Liver (tissue), 9 donors: ENCODE data around the gene SECTM1. TPM values are rescaled to one million over a fixed set of nuclear protein-coding genes. Genes with fewer than 3 reads are reported as not detected.

ENCODE experiments used
- DNase-seq: peaks from one replicate; pipeline ENCODE4 v3.0.0-alpha.2; 2017; ENCODE audit warnings: low spot score
- H3K27ac ChIP-seq, 2 donors: one replicate each; pipeline ENCODE4 v1.7.0; 2013; ENCODE audit warnings: inconsistent platforms in 2 of 2, low read length in 2 of 2, control low read depth in 1 of 2, low read depth in 1 of 2, mild to moderate bottlenecking in 1 of 2
- H3K27me3 ChIP-seq, 4 donors: one replicate each; pipeline versions ENCODE4 v1.6.1 to v1.7.0; 2013; ENCODE audit warnings: low read length in 3 of 4, inconsistent platforms in 1 of 4, mild to moderate bottlenecking in 1 of 4, moderate library complexity in 1 of 4; ENCODE audit not compliant: control insufficient read depth in 4 of 4, insufficient read depth in 4 of 4
- H3K36me3 ChIP-seq, 4 donors: one replicate each; pipeline versions ENCODE4 v1.6.1 to v1.7.0; 2013; ENCODE audit warnings: low read length in 3 of 4, mild to moderate bottlenecking in 3 of 4, low read depth in 1 of 4, moderate library complexity in 1 of 4; ENCODE audit not compliant: control insufficient read depth in 4 of 4, insufficient read depth in 3 of 4
- H3K4me1 ChIP-seq, 4 donors: one replicate each; pipeline versions ENCODE4 v1.6.1 to v1.7.0; 2013; ENCODE audit warnings: low read length in 3 of 4, mild to moderate bottlenecking in 3 of 4, moderate library complexity in 1 of 4; ENCODE audit not compliant: control insufficient read depth in 4 of 4, insufficient read depth in 4 of 4
- H3K4me3 ChIP-seq, 3 donors: one replicate each; pipeline versions ENCODE4 v1.6.1 to v1.7.0; 2013; ENCODE audit warnings: low read length in 3 of 3, control low read depth in 1 of 3, low read depth in 1 of 3, mild to moderate bottlenecking in 1 of 3
- H3K9ac ChIP-seq, 2 donors: one replicate each; pipeline ENCODE4 v1.7.0; 2013; ENCODE audit warnings: low read length in 2 of 2, mild to moderate bottlenecking in 2 of 2, moderate library complexity in 2 of 2, control low read depth in 1 of 2, low read depth in 1 of 2
- H3K9me3 ChIP-seq, 4 donors: one replicate each; pipeline versions ENCODE4 v1.6.1 to v1.7.0; 2013; ENCODE audit warnings: low read length in 3 of 4; ENCODE audit not compliant: control insufficient read depth in 4 of 4
- EGR1 ChIP-seq, 2 donors: IDR thresholded peaks; 2 replicates each; pipeline ENCODE4 v1.6.1; 2016 to 2018; ENCODE audit warnings: antibody characterized with exemption in 2 of 2, low read depth in 2 of 2
- FOXA1 ChIP-seq: IDR thresholded peaks from 2 replicates; pipeline ENCODE4 v1.6.1; 2016; ENCODE audit warnings: antibody characterized with exemption
- FOXA2 ChIP-seq: IDR thresholded peaks from 2 replicates; pipeline ENCODE4 v1.6.1; 2016; ENCODE audit warnings: antibody characterized with exemption
- HNF4G ChIP-seq: IDR thresholded peaks from 2 replicates; pipeline ENCODE4 v1.6.1; 2016; ENCODE audit warnings: antibody characterized with exemption
- JUND ChIP-seq, 2 donors: IDR thresholded peaks; 2 replicates each; pipeline ENCODE4 v1.6.1; 2016; ENCODE audit warnings: antibody characterized with exemption in 2 of 2
- NR2F2 ChIP-seq: IDR thresholded peaks from 2 replicates; pipeline ENCODE4 v1.6.1; 2016; ENCODE audit warnings: antibody characterized with exemption
- RAD21 ChIP-seq, 2 donors: IDR thresholded peaks; 2 replicates each; pipeline ENCODE4 v1.6.1; 2016; ENCODE audit warnings: antibody characterized with exemption in 2 of 2, mild to moderate bottlenecking in 2 of 2
- RXRA ChIP-seq, 2 donors: IDR thresholded peaks; 2 replicates each; pipeline ENCODE4 v1.6.1; 2017 to 2018; ENCODE audit warnings: antibody characterized with exemption in 2 of 2, mild to moderate bottlenecking in 1 of 2
- SP1 ChIP-seq: IDR thresholded peaks from 2 replicates; pipeline ENCODE4 v1.6.1; 2018; ENCODE audit warnings: antibody characterized with exemption, mild to moderate bottlenecking
- TAF1 ChIP-seq: conservative IDR thresholded peaks from 2 replicates; pipeline ENCODE4 v1.6.1; 2016; ENCODE audit warnings: antibody characterized with exemption, mild to moderate bottlenecking
- YY1 ChIP-seq: IDR thresholded peaks from 2 replicates; pipeline ENCODE4 v1.6.1; 2016; ENCODE audit warnings: antibody characterized with exemption, mild to moderate bottlenecking
- WGBS: extraction: QIAGEN DNeasy Blood & Tissue Kit; methylation state at CpG from one replicate; pipeline ENCODE4 v1.1.7; 2013; 5-methylcytosine and 5-hydroxymethylcytosine counted together
- polyA plus RNA-seq, 2 donors: library from polyadenylated mRNA; stranded (reverse) in 1 of 2; unstranded in 1 of 2; fragments of 200-250 nt in 1 of 2; fragments of >200 nt in 1 of 2; fragmentation: Nextera tagmentation in 1 of 2; extraction: Ambion mirVana in 1 of 2; gene quantifications; one replicate each; pipeline versions ENCODE4 v1.2.1 to v1.2.3, GENCODE V29; 2013 to 2015
- total RNA-seq, 2 donors: library from RNA; depleted of rRNA; stranded (reverse); fragments of >200 nt; gene quantifications; one replicate each; pipeline ENCODE4 v1.2.3, GENCODE V29; 2014
- TF ChIP-seq, protein P1 (sequence below): IDR thresholded peaks from 2 replicates; pipeline ENCODE4 v1.6.1; 2016; ENCODE audit warnings: antibody characterized with exemption
- TF ChIP-seq, protein P2 (sequence below): IDR thresholded peaks from 2 replicates; pipeline ENCODE4 v1.6.1; 2016; ENCODE audit warnings: antibody characterized with exemption
- TF ChIP-seq, protein P3 (sequence below): IDR thresholded peaks from 2 replicates; pipeline ENCODE4 v1.6.1; 2016; ENCODE audit warnings: antibody characterized with exemption
- TF ChIP-seq, protein P4 (sequence below): IDR thresholded peaks from 2 replicates; pipeline ENCODE4 v1.6.1; 2016; ENCODE audit warnings: antibody characterized with exemption, mild to moderate bottlenecking
- donor health status: healthy.
- donor health status: healthy.
- donor health status: healthy.
- donor health status: healthy.
- donor health status: healthy.

The SECTM1 gene
- total and polyA plus RNA-seq, 4 donors: 1.3 to 14.2 (median 4.6) TPM

GRCh38 chr17:82319619-82320062 is 13.9 kb downstream of the SECTM1 start:
- no peak for TF ChIP-seq NR2F2
- no peak for TF ChIP-seq JUND (IDR thresholded peaks at IDR 0.05)
- no peak for TF ChIP-seq RXRA (IDR thresholded peaks at IDR 0.05)
- no peak for TF ChIP-seq FOXA1
- TF ChIP-seq SP1: no peak
- TF ChIP-seq, protein P1, sequence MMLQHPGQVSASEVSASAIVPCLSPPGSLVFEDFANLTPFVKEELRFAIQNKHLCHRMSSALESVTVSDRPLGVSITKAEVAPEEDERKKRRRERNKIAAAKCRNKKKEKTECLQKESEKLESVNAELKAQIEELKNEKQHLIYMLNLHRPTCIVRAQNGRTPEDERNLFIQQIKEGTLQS: no peak
- no peak for TF ChIP-seq RAD21 (IDR thresholded peaks at IDR 0.05)
- peaks cover 0 to 1% (median 0%) of the 10 kb centered on the region in 4 donors for H3K36me3 ChIP-seq
- no peaks in the 10 kb centered on the region for H3K27me3 ChIP-seq
- peaks cover 4 to 15% (median 9%) of the 10 kb centered on the region in 4 donors for H3K4me1 ChIP-seq
- no peaks in the 10 kb centered on the region for H3K9me3 ChIP-seq
- no peak overlapping the region for H3K4me3 ChIP-seq
- H3K27ac ChIP-seq: no peak overlapping the region
- H3K9ac ChIP-seq: no peak overlapping the region
- WGBS: 93% methylated on average over 35 of the region's 35 CpGs
- DNase-seq: no peak

DNA sequence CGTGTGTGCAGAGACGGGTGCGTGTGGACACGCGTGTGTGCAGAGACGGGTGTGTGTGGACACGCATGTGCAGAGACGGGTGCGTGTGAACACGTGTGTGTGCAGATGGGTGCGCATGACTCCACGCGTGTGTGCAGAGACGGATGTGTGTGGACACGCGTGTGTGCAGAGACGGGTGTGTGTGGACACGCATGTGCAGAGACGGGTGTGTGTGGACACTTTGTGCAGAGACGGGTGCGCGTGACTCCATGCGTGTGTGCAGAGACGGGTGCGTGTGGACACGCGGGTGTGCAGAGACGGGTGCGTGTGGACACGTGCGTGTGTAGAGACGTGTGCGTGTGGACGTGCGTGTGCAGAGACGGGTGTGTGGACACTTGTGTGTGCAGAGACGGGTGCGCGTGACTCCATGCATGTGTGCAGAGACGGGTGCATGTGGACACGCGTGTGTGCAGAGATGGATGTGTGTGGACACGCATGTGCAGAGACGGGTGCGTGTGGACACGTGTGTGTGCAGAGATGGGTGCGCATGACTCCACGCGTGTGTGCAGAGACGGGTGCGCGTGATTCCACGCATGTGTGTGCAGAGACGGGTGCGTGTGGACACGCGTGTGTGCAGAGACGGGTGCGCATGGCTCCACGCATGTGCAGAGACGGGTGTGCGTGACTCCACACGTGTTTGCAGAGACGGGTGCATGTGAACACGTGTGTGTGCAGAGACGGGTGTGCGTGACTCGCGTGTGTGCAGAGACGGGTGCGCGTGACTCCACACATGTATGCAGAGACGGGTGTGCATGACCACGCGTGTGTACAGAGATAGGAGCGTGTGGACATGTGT is 14.6 kb downstream of the SECTM1 start:
- Histone ChIP-seq H3K27me3 (no peaks in the 10 kb centered on the region), H3K27ac (no peak overlapping the region), H3K4me3 (no peak overlapping the region), H3K9me3 (no peaks in the 10 kb centered on the region), H3K36me3 (peaks cover 0 to 1% (median 0%) of the 10 kb centered on the region in 4 donors), H3K9ac (no peak overlapping the region), H3K4me1 (peaks cover 4 to 13% (median 8%) of the 10 kb centered on the region in 4 donors)
- TF ChIP-seq, protein P2, sequence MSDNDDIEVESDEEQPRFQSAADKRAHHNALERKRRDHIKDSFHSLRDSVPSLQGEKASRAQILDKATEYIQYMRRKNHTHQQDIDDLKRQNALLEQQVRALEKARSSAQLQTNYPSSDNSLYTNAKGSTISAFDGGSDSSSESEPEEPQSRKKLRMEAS: no peak
- TF ChIP-seq FOXA2: no peak
- TF ChIP-seq SP1: no peak
- no peak for TF ChIP-seq RAD21 (IDR thresholded peaks at IDR 0.05)
- TF ChIP-seq TAF1: no peak
- no peak for DNase-seq
- WGBS: 95% methylated on average over 76 of the region's 76 CpGs

GRCh38 chr17:82318169-82318498 is 15.4 kb downstream of the SECTM1 start:
- no peak overlapping the region for H3K27ac ChIP-seq
- 96% methylated on average over 20 of the region's 20 CpGs for WGBS
- H3K27me3 ChIP-seq: no peaks in the 10 kb centered on the region
- no peak overlapping the region for H3K4me3 ChIP-seq
- H3K36me3 ChIP-seq: peaks cover 0 to 1% (median 0%) of the 10 kb centered on the region in 4 donors
- no peak for DNase-seq
- no peak overlapping the region for H3K9ac ChIP-seq
- TF ChIP-seq, protein P2: no peak
- TF ChIP-seq, protein P3, sequence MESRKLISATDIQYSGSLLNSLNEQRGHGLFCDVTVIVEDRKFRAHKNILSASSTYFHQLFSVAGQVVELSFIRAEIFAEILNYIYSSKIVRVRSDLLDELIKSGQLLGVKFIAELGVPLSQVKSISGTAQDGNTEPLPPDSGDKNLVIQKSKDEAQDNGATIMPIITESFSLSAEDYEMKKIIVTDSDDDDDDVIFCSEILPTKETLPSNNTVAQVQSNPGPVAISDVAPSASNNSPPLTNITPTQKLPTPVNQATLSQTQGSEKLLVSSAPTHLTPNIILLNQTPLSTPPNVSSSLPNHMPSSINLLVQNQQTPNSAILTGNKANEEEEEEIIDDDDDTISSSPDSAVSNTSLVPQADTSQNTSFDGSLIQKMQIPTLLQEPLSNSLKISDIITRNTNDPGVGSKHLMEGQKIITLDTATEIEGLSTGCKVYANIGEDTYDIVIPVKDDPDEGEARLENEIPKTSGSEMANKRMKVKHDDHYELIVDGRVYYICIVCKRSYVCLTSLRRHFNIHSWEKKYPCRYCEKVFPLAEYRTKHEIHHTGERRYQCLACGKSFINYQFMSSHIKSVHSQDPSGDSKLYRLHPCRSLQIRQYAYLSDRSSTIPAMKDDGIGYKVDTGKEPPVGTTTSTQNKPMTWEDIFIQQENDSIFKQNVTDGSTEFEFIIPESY: no peak
- no peak for TF ChIP-seq EGR1 (IDR thresholded peaks at IDR 0.05; ENCODE audit: low read depth in 2 of 2)
- TF ChIP-seq FOXA2: no peak
- no peak for TF ChIP-seq SP1
- TF ChIP-seq HNF4G: no peak
- TF ChIP-seq RXRA (IDR thresholded peaks at IDR 0.05): no peak
- TF ChIP-seq, protein P4, sequence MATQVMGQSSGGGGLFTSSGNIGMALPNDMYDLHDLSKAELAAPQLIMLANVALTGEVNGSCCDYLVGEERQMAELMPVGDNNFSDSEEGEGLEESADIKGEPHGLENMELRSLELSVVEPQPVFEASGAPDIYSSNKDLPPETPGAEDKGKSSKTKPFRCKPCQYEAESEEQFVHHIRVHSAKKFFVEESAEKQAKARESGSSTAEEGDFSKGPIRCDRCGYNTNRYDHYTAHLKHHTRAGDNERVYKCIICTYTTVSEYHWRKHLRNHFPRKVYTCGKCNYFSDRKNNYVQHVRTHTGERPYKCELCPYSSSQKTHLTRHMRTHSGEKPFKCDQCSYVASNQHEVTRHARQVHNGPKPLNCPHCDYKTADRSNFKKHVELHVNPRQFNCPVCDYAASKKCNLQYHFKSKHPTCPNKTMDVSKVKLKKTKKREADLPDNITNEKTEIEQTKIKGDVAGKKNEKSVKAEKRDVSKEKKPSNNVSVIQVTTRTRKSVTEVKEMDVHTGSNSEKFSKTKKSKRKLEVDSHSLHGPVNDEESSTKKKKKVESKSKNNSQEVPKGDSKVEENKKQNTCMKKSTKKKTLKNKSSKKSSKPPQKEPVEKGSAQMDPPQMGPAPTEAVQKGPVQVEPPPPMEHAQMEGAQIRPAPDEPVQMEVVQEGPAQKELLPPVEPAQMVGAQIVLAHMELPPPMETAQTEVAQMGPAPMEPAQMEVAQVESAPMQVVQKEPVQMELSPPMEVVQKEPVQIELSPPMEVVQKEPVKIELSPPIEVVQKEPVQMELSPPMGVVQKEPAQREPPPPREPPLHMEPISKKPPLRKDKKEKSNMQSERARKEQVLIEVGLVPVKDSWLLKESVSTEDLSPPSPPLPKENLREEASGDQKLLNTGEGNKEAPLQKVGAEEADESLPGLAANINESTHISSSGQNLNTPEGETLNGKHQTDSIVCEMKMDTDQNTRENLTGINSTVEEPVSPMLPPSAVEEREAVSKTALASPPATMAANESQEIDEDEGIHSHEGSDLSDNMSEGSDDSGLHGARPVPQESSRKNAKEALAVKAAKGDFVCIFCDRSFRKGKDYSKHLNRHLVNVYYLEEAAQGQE: no peak
- TF ChIP-seq, protein P1: no peak
- TF ChIP-seq RAD21 (IDR thresholded peaks at IDR 0.05): no peak
- TF ChIP-seq TAF1: no peak
- no peak for TF ChIP-seq NR2F2
- no peak for TF ChIP-seq YY1
- H3K9me3 ChIP-seq: no peaks in the 10 kb centered on the region
- peaks cover 4 to 13% (median 8%) of the 10 kb centered on the region in 4 donors for H3K4me1 ChIP-seq
